Measurements from ENCODE around the gene TRIP4. TPM values are rescaled to one million over a fixed set of nuclear protein-coding genes. Genes with fewer than 3 reads are reported as not detected.

TRIP4 gene
- total RNA-seq, 1 donor from 2014 or later, result 26.8 TPM

GRCh38 chr15:64455961-64456371, 68.3 kb downstream of the TRIP4 start:
- DNase-seq (ENCODE audit: extremely low spot score, unreplicated experiment), result no peak
- peaks cover 17% of the 10 kb centered on the region for H3K4me1 Mint-ChIP-seq (ENCODE audit: unreplicated experiment)
- H3K27ac Mint-ChIP-seq (ENCODE audit: unreplicated experiment), result no peak overlapping the region
- H3K4me3 Mint-ChIP-seq (ENCODE audit: unreplicated experiment), result no peak overlapping the region
- H3K27me3 Mint-ChIP-seq (ENCODE audit: unreplicated experiment), result no peaks in the 10 kb centered on the region
- TF ChIP-seq, protein P1, sequence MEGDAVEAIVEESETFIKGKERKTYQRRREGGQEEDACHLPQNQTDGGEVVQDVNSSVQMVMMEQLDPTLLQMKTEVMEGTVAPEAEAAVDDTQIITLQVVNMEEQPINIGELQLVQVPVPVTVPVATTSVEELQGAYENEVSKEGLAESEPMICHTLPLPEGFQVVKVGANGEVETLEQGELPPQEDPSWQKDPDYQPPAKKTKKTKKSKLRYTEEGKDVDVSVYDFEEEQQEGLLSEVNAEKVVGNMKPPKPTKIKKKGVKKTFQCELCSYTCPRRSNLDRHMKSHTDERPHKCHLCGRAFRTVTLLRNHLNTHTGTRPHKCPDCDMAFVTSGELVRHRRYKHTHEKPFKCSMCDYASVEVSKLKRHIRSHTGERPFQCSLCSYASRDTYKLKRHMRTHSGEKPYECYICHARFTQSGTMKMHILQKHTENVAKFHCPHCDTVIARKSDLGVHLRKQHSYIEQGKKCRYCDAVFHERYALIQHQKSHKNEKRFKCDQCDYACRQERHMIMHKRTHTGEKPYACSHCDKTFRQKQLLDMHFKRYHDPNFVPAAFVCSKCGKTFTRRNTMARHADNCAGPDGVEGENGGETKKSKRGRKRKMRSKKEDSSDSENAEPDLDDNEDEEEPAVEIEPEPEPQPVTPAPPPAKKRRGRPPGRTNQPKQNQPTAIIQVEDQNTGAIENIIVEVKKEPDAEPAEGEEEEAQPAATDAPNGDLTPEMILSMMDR (IDR thresholded peaks at IDR 0.05), result no peak
- H3K9me3 Mint-ChIP-seq (ENCODE audit: unreplicated experiment), result no peaks in the 10 kb centered on the region
- peaks cover 21% of the 10 kb centered on the region for H3K36me3 Mint-ChIP-seq (ENCODE audit: unreplicated experiment)

- Mint-ChIP-seq H3K4me3 (ENCODE audit: unreplicated experiment) (no peak overlapping the region), H3K27me3 (ENCODE audit: unreplicated experiment) (no peaks in the 10 kb centered on the region), H3K9me3 (ENCODE audit: unreplicated experiment) (no peaks in the 10 kb centered on the region), H3K4me1 (ENCODE audit: unreplicated experiment) (peaks cover 20% of the 10 kb centered on the region), H3K36me3 (ENCODE audit: unreplicated experiment) (peaks cover 21% of the 10 kb centered on the region), H3K27ac (ENCODE audit: unreplicated experiment) (no peak overlapping the region)
- DNase-seq (ENCODE audit: extremely low spot score, unreplicated experiment), result no peak
- TF ChIP-seq, protein P1 (IDR thresholded peaks at IDR 0.05), result no peak
These were observed 69.0 kb downstream of the TRIP4 start for GRCh38 chr15:64456634-64457108.

DNA sequence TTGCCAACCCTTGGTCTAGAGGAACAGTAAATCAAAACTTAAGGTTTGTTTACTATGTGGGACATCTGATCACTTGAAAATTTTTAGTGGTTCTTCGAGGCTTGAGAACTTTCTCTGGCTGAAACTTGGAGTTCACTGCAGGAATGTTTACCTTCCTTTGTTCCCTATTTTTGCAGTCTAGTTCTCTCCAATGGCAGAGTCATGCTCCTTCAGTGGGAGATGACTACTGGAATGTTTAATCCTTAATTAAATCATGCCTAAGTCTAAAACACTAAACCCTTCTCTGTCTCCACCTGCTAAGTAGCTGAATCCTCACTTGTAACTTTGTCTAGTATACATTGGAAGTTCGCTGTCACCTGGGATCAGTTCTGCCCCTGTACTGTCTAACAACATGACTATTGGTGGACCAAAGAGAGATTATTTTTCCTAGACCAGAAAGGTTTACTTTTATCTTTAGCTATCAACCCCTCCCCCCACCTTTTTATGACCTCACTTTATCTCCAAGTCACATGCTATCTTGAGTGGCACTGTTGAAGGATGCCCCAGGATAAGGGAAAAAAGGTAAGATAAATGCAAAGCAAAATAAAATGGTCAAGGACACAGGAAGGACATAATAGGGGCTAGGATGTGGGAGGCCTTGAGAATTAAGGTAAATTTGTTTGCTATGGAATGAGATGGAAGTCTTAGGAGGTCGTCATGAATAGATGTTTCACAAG, 71.6 kb downstream of the TRIP4 start:
- H3K4me3 Mint-ChIP-seq (ENCODE audit: unreplicated experiment), result peak overlapping the region; percentile 76
- H3K27ac Mint-ChIP-seq (ENCODE audit: unreplicated experiment), result peak overlapping the region; percentile 79
- peaks cover 32% of the 10 kb centered on the region for H3K4me1 Mint-ChIP-seq (ENCODE audit: unreplicated experiment)
- peaks cover 18% of the 10 kb centered on the region for H3K36me3 Mint-ChIP-seq (ENCODE audit: unreplicated experiment)
- DNase-seq (ENCODE audit: extremely low spot score, unreplicated experiment), result no peak
- TF ChIP-seq, protein P1 (IDR thresholded peaks at IDR 0.05), result no peak
- H3K9me3 Mint-ChIP-seq (ENCODE audit: unreplicated experiment), result no peaks in the 10 kb centered on the region
- H3K27me3 Mint-ChIP-seq (ENCODE audit: unreplicated experiment), result no peaks in the 10 kb centered on the region

DNA sequence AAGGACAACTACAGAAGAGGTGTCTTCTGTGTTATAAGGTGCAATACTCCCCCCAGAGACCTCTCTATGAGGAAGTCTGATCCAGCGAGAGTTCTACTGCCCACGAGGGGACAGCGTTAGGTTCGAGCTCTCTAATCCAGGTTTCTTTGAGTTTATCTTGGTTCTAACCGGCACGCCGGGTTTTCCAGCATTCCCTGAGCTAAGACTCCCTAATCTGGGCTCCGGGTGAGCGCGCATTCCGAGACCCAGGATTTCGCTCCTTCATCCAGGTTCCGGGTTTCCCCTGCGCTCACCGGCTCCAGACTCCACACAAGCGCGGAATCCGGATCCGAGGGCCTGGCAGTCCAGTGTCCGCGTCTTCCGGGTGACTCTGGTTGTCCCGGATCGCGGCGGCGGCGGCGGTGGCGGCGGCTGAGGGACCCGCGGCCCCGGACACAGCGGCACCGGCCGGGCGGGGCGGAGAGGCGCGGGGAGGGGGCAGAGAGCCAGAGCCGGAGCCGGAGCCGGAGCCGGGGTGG, 72.6 kb downstream of the TRIP4 start, which contains the start of gene ZNF609:
TSS of gene ZNF609 (plus strand) at position 373 of the 518 bp plus-strand sequence. CDS start 38,842 bp downstream, outside the sequence.
- Mint-ChIP-seq H3K27me3 (ENCODE audit: unreplicated experiment) (no peaks in the 10 kb centered on the region), H3K27ac (ENCODE audit: unreplicated experiment) (peak within 1 kb of the TSS; percentile 81), H3K36me3 (ENCODE audit: unreplicated experiment) (peaks cover 14% of the 10 kb centered on the region), H3K9me3 (ENCODE audit: unreplicated experiment) (no peaks in the 10 kb centered on the region), H3K4me1 (ENCODE audit: unreplicated experiment) (peaks cover 40% of the 10 kb centered on the region), H3K4me3 (ENCODE audit: unreplicated experiment) (peak within 1 kb of the TSS; percentile 78)
- peak; percentile 99 for DNase-seq (ENCODE audit: extremely low spot score, unreplicated experiment)
- TF ChIP-seq, protein P1 (IDR thresholded peaks at IDR 0.05), result no peak

All from osteocyte (in vitro differentiated cells).